Measurements from ENCODE around the gene SH3RF1.
"Not testable (repeated sequence)": the region's sequence is repeated elsewhere in the genome, so short reads cannot be mapped to it uniquely, and the experiment has no call there.

The SH3RF1 gene

DNA sequence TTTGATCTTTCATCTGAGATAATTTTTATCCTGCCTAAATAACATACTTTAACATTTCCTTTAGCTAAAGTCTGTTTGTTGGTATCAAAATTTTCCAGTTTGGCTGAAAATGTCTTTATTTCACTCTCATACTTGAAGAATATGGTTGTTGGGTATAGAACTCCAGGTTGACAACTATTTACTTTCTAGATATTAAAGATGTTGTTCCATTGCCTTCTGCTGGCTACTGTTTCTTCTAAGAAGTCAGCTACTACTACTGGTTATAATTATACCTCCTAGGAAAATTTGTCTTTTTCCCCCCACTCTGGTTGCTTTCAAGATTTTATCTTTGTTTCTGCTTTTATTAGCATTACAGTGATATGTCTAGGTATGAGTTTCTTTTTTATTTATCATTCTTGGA, 75.7 kb downstream of the SH3RF1 start:
- Mint-ChIP-seq H3K4me1 (ENCODE audit: low read depth) (no peaks in the 10 kb centered on the region), H3K27me3 (peaks cover 17% of the 10 kb centered on the region), H3K4me3 (no peak overlapping the region), H3K9me3 (peaks cover 2% of the 10 kb centered on the region), H3K36me3 (ENCODE audit: low read depth) (no peaks in the 10 kb centered on the region), H3K27ac (no peak overlapping the region)
- DNase-seq = no peak

DNA sequence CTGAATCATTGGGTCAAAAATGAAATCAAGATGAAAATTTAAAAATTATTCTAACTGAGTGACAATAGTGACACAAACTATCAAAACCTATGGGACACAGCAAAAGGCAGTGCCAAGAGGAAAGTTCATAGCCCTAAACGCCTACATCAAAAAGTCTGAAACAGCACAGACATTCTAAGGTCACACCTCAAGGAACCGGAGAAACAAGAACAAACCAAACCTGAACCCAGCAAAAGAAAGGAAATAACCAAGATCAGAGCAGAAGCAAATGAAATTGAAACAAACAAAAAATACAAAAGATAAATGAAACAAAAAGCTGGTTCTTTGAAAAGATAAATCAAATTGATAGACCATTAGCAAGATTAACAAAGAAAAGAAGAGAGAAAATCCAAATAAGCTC, 80.8 kb downstream of the SH3RF1 start:
- H3K36me3 Mint-ChIP-seq (ENCODE audit: low read depth); H3K9me3 Mint-ChIP-seq; DNase-seq; H3K27ac Mint-ChIP-seq; H3K4me1 Mint-ChIP-seq (ENCODE audit: low read depth); H3K4me3 Mint-ChIP-seq: not testable (repeated sequence)
- H3K27me3 Mint-ChIP-seq = peaks cover 10% of the 10 kb centered on the region

DNA sequence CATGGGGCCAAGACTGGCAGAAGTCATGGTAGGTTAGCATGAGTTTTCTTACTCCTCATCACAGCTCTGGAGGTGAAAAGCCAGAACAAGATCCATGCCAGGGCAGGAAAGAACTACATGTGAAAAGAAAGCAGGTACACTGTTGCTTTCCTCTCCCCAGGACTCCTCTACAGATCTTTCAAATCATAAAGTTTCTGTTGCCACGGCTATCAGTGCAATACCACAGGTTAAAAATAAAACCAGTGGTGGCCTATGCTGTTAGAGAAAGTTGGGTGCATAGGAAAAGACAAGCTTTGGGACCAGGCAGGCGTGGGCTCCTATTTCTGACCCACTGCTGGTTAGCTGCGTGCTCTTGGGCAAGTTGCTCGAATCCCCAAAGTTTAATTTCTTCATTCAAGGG, 81.4 kb downstream of the SH3RF1 start:
- H3K36me3 Mint-ChIP-seq (ENCODE audit: low read depth) = no peaks in the 10 kb centered on the region
- no peak overlapping the region for H3K4me3 Mint-ChIP-seq
- no peak overlapping the region for H3K27ac Mint-ChIP-seq
- DNase-seq = no peak
- no peaks in the 10 kb centered on the region for H3K9me3 Mint-ChIP-seq
- H3K27me3 Mint-ChIP-seq = peaks cover 11% of the 10 kb centered on the region
- H3K4me1 Mint-ChIP-seq (ENCODE audit: low read depth) = no peaks in the 10 kb centered on the region

GRCh38 chr4:169188204-169188603, 82.6 kb downstream of the SH3RF1 start:
- no peak overlapping the region for H3K4me3 Mint-ChIP-seq
- H3K27me3 Mint-ChIP-seq = peaks cover 17% of the 10 kb centered on the region
- H3K27ac Mint-ChIP-seq = no peak overlapping the region
- H3K9me3 Mint-ChIP-seq = no peaks in the 10 kb centered on the region
- DNase-seq = no peak
- no peaks in the 10 kb centered on the region for H3K4me1 Mint-ChIP-seq (ENCODE audit: low read depth)
- H3K36me3 Mint-ChIP-seq (ENCODE audit: low read depth) = no peaks in the 10 kb centered on the region

- DNase-seq = no peak
- no peaks in the 10 kb centered on the region for H3K36me3 Mint-ChIP-seq (ENCODE audit: low read depth)
- H3K27me3 Mint-ChIP-seq = peaks cover 18% of the 10 kb centered on the region
- no peaks in the 10 kb centered on the region for H3K9me3 Mint-ChIP-seq
- no peak overlapping the region for H3K4me3 Mint-ChIP-seq
- H3K4me1 Mint-ChIP-seq (ENCODE audit: low read depth) = no peaks in the 10 kb centered on the region
- no peak overlapping the region for H3K27ac Mint-ChIP-seq
These were observed 85.4 kb downstream of the SH3RF1 start for GRCh38 chr4:169185133-169185956.

GRCh38 chr4:169184686-169185085, 86.1 kb downstream of the SH3RF1 start:
- H3K4me3 Mint-ChIP-seq = no peak overlapping the region
- peaks cover 18% of the 10 kb centered on the region for H3K27me3 Mint-ChIP-seq
- no peak overlapping the region for H3K27ac Mint-ChIP-seq
- H3K36me3 Mint-ChIP-seq (ENCODE audit: low read depth) = no peaks in the 10 kb centered on the region
- no peaks in the 10 kb centered on the region for H3K4me1 Mint-ChIP-seq (ENCODE audit: low read depth)
- DNase-seq = no peak
- H3K9me3 Mint-ChIP-seq = no peaks in the 10 kb centered on the region

- no peak for DNase-seq
- no peaks in the 10 kb centered on the region for H3K36me3 Mint-ChIP-seq (ENCODE audit: low read depth)
- no peaks in the 10 kb centered on the region for H3K4me1 Mint-ChIP-seq (ENCODE audit: low read depth)
- H3K4me3 Mint-ChIP-seq = no peak overlapping the region
- H3K27ac Mint-ChIP-seq = no peak overlapping the region
- H3K27me3 Mint-ChIP-seq = peaks cover 18% of the 10 kb centered on the region
- H3K9me3 Mint-ChIP-seq = no peaks in the 10 kb centered on the region
These were observed 86.5 kb downstream of the SH3RF1 start for GRCh38 chr4:169184236-169184635.

GRCh38 chr4:169183581-169183980, 87.2 kb downstream of the SH3RF1 start:
- Mint-ChIP-seq H3K27ac (no peak overlapping the region), H3K4me1 (ENCODE audit: low read depth) (no peaks in the 10 kb centered on the region), H3K9me3 (no peaks in the 10 kb centered on the region), H3K27me3 (peaks cover 18% of the 10 kb centered on the region), H3K4me3 (no peak overlapping the region), H3K36me3 (ENCODE audit: low read depth) (no peaks in the 10 kb centered on the region)
- DNase-seq = no peak

DNA sequence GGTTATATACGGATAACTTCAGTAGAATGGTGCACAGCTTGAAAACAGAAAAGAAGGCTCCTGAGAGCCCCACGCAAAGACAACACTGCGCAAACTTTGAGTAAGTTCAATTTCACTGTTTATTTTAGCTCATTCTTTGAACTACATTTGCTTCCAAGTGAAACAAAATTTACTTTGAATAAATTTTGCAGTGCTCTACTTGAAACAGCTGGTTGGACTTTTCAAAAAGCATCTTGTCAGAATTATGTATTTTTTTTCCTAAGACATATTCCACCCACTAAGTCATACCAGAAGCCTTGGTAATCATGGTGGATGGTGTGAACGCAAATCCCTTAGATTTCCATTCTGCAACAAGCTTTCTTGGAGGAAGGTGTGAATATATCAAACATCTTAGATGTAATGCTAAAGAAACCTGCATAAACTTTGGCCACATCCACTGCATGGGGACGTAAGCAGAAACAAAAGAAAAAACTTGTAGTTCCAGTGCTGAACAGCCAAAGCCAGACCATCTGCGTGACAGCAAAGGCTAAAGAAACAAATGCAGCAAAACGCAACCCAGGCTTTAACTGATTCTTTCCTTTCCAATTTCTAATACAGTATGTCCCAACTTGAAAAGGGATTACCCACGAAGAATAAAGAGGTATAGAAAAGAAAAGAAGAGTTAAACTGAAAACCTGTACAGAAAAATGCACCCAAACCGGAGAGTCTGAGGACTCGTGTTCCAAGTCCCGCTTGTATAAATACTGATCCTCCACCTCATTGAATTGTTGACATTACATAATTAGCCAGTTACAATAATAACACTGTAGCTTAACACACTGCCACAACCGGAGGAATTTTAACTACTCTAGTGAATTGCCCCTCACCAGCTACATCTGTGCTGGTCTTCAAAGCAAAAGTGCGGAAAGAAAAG, 90.9 kb downstream of the SH3RF1 start:
- H3K4me1 Mint-ChIP-seq (ENCODE audit: low read depth) = no peaks in the 10 kb centered on the region
- no peak overlapping the region for H3K27ac Mint-ChIP-seq
- DNase-seq = no peak
- H3K27me3 Mint-ChIP-seq = peaks cover 12% of the 10 kb centered on the region
- H3K36me3 Mint-ChIP-seq (ENCODE audit: low read depth) = no peaks in the 10 kb centered on the region
- no peak overlapping the region for H3K4me3 Mint-ChIP-seq
- no peaks in the 10 kb centered on the region for H3K9me3 Mint-ChIP-seq

DNA sequence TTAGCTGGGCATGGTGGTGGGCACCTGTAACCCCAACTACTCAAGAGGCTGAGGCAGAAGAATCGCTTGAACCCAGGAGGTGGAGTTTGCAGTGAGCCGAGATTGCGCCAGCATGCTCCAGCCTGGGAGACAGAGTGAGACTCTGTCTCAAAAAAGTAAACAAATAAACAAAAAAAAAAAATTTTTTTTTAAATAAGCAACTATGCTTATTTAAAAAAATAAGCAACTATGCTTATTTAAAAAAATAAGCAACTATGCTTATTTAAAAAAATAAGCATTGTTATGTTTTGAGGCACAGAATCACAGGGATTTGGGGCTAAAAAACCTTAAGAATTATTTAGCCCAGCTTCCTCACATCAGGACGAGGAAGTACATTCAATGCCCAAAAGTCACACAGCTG, 92.7 kb downstream of the SH3RF1 start:
- not testable (repeated sequence) for H3K27ac Mint-ChIP-seq; H3K9me3 Mint-ChIP-seq; H3K27me3 Mint-ChIP-seq; DNase-seq; H3K4me3 Mint-ChIP-seq; H3K4me1 Mint-ChIP-seq (ENCODE audit: low read depth); H3K36me3 Mint-ChIP-seq (ENCODE audit: low read depth)

- Mint-ChIP-seq H3K27ac (no peak overlapping the region), H3K27me3 (no peaks in the 10 kb centered on the region), H3K9me3 (no peaks in the 10 kb centered on the region), H3K4me1 (ENCODE audit: low read depth) (no peaks in the 10 kb centered on the region), H3K36me3 (ENCODE audit: low read depth) (no peaks in the 10 kb centered on the region), H3K4me3 (no peak overlapping the region)
- DNase-seq = no peak
These were observed 95.3 kb downstream of the SH3RF1 start for GRCh38 chr4:169175476-169175875.

DNA sequence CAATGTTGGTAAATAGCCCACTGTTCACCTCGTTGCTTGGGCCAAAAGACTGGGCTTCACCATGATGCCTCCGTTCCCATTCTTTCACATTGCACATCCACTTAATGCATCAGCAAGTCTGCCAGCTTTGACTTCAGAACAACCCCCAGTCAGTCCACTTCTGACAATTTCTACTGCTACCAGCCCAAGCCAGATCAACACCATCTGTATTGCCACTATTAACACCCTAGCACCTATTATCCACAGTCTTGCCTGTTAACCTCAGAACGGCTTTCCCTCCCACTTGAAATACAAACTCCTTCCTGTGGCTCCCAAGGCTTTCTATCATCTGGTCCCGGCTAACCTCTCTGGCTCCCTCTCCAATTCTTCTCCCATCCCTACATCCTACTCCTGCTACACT, 95.7 kb downstream of the SH3RF1 start:
- H3K36me3 Mint-ChIP-seq (ENCODE audit: low read depth) = no peaks in the 10 kb centered on the region
- no peaks in the 10 kb centered on the region for H3K4me1 Mint-ChIP-seq (ENCODE audit: low read depth)
- no peaks in the 10 kb centered on the region for H3K9me3 Mint-ChIP-seq
- no peak overlapping the region for H3K4me3 Mint-ChIP-seq
- H3K27ac Mint-ChIP-seq = no peak overlapping the region
- no peaks in the 10 kb centered on the region for H3K27me3 Mint-ChIP-seq
- no peak for DNase-seq

DNA sequence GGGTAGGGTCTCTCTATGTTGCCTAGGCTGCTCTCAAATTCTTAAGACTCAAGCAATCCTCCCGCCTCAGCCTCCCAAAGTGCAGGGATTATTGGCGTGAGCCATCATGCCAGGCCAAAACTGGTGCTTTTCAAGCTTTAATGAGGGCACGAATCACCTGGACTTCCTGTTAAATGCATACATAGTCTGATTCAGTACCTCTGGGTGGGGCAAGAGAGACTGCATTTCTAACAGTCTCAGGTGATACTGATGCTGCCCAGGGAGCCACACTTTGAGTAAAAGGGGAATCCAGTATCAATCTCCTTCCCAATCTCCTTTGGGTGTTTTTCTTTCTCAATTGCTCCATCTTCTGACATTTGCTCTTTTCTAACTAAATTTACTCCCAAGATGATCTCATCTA, 96.5 kb downstream of the SH3RF1 start:
- no peaks in the 10 kb centered on the region for H3K9me3 Mint-ChIP-seq
- no peaks in the 10 kb centered on the region for H3K4me1 Mint-ChIP-seq (ENCODE audit: low read depth)
- H3K27ac Mint-ChIP-seq = no peak overlapping the region
- DNase-seq = no peak
- H3K27me3 Mint-ChIP-seq = no peaks in the 10 kb centered on the region
- no peaks in the 10 kb centered on the region for H3K36me3 Mint-ChIP-seq (ENCODE audit: low read depth)
- no peak overlapping the region for H3K4me3 Mint-ChIP-seq

DNA sequence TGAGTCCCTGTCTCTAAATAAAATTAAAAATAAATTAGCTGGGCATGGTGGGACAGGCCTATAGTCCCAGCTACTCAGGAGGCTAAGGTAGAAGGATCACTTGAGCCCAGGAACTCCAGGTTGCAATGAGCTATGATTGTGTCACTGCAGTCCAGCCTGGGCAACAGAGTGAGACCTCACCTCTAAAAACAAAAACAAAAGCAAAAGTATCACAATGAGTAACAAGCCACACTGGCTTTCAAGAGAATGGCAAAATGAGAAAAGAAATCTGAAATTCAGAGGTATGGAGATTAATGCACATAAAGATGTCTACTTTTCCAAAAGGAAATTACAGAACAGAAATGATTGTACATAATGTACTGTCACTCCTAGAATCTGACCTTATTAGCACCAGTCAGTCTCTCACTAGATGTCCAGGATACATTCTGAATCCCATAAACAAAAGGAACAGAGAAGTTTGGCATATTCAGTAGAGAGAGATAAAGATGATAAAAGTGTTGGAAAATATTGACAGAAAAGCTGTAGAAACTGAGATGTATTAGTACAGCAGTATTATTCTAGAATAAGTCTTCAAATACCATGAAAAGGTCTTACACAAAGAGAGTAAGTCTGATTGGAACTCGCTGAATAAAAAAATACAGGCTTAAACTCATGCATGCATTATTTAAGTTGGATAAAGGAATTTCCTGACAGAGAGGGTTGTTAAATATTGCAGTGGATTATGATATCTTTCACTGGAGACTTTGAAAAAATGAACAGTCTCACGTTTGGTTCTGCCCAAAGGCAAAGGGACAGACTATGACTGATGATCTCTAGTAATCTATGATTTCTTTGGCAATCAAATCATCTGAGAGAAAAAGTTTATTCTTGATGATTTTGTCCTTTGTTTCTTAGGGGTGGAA, 102.5 kb downstream of the SH3RF1 start:
- Mint-ChIP-seq H3K4me1 (ENCODE audit: low read depth) (no peaks in the 10 kb centered on the region), H3K9me3 (no peaks in the 10 kb centered on the region), H3K27me3 (peaks cover 6% of the 10 kb centered on the region), H3K4me3 (no peak overlapping the region), H3K36me3 (ENCODE audit: low read depth) (no peaks in the 10 kb centered on the region), H3K27ac (no peak overlapping the region)
- DNase-seq = no peak
